GM15510 (cell line): ENCODE data around the gene PYDC2.

Source experiments
- POLR2A ChIP-seq: IDR thresholded peaks from 3 replicates; pipeline ENCODE4 v1.6.1; 2011; ENCODE audit warnings: borderline replicate concordance; ENCODE audit not compliant: insufficient read length; ENCODE audit errors: extremely low read depth

Gene PYDC2

DNA sequence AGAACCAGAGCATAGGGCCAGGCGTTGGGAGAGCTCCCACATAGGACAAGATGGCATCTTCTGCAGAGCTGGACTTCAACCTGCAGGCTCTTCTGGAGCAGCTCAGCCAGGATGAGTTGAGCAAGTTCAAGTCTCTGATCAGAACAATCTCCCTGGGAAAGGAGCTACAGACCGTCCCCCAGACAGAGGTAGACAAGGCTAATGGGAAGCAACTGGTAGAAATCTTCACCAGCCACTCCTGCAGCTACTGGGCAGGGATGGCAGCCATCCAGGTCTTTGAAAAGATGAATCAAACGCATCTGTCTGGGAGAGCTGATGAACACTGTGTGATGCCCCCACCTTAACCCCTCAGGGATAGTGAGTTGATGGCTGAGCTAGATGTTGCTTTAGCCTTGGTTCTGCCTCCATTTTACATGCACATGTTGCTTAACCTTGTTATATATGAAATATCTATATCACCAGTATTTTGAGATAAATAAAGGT lies at the start of gene PYDC2:
TSS of gene PYDC2 (plus strand) at position 51 of the 483 bp plus-strand sequence. CDS start at position 51, 0 bp downstream.
- TF ChIP-seq POLR2A, result no peak

DNA sequence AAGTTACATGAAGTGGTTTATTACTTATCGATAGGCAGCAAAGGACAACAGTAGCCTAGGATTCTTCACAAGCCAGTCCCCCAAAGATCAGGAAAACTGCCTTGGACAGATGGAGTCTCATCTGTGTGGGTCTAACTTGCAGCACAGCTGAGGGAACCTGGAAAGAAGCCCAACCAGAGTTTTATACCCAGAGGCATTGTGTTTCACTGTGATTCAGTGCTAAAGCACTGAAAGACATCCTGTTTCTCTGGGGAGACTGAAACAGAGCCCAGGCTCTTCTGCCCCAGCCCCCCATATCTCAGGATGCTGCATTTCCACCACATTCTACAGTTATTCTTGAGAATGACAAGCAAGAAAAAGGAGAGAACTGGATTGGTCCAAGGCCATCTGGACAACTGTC lies 48.2 kb upstream of the PYDC2 start:
- TF ChIP-seq POLR2A, result no peak

DNA sequence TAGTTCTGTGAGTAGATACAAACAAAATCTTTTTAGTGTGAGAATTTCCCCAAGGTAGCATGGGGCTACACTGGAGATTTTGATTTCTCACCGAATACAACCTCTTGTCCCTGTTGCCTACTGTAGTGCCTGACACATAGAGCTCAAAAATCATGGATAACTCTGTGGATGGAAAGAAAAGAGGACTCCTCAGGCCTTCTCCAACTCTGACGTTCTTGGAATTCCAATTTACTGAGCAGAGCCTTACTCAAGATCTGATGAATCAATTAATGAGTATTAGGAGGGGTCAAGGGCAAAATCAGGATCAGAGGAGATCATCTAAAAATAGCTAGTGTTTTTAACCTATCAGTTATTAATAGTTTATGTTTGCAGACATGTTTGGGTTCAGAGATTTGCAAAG lies 46.7 kb upstream of the PYDC2 start:
- TF ChIP-seq POLR2A, result no peak

DNA sequence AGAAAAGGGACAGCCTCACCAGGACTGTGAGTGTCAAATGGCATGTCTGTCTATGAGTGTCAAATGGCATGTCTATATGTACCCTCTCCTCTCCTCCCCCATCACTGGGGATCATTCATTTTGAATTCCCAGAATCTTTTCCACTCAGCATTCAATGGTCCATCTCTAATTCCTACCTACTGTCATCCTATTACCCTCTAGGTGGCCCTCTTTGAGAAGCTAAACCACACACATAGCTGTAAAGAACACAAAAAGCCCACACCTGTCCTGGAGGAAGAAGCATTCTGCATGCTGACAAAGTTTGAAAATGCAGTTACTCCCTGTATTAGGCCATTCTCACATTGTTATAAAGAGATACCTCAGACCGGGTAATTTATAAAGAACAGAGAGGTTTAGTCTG lies 46.2 kb upstream of the PYDC2 start:
- TF ChIP-seq POLR2A, result no peak

- no peak for TF ChIP-seq POLR2A
Observed at GRCh38 chr3:191415566-191415965, 45.4 kb upstream of the PYDC2 start.

DNA sequence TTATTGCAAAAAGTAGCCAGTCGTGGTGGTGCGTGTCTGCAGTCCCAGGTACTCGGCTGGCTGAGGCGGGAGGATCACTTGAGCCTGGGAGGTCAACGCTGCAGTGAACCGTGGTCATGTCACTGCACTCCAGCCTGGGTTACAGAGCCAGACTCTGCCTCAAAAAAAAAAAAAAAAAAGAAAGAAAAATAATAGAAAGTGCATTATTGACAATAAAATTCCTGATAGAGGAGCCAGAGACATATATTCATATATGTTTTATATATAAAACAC lies 43.6 kb upstream of the PYDC2 start:
- TF ChIP-seq POLR2A, result no peak

- TF ChIP-seq POLR2A, result no peak
Observed at GRCh38 chr3:191420771-191421170, 40.2 kb upstream of the PYDC2 start.

DNA sequence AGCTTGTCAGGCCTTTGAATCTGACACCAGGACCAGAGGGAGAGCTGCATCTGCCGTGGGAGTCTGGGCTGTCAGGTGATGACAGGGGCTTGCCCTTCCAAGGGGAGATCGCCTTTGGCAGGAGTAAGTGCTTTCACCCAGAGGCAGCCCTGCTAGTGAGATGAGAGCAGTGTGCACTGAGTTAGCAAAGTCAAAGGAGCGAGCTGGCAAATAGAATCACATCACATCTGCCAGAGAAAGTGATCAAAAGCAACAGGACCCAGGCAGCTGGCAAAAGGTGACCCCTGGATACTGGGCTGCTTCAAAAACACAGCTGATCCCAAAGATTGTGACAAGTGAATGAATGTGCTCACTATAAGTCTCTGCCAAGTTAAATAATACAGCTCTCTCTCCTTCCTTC lies 36.1 kb upstream of the PYDC2 start:
- TF ChIP-seq POLR2A, result no peak

GRCh38 chr3:191425322-191425734 lies 35.6 kb upstream of the PYDC2 start:
- TF ChIP-seq POLR2A, result no peak

GRCh38 chr3:191426311-191426710 lies 34.7 kb upstream of the PYDC2 start:
- TF ChIP-seq POLR2A, result no peak

- TF ChIP-seq POLR2A, result no peak
Observed at GRCh38 chr3:191428177-191428576, 32.8 kb upstream of the PYDC2 start.

- TF ChIP-seq POLR2A, result no peak
Observed at GRCh38 chr3:191430103-191430502, 30.9 kb upstream of the PYDC2 start.

- TF ChIP-seq POLR2A, result no peak
Observed at GRCh38 chr3:191431160-191431822, 29.7 kb upstream of the PYDC2 start.

DNA sequence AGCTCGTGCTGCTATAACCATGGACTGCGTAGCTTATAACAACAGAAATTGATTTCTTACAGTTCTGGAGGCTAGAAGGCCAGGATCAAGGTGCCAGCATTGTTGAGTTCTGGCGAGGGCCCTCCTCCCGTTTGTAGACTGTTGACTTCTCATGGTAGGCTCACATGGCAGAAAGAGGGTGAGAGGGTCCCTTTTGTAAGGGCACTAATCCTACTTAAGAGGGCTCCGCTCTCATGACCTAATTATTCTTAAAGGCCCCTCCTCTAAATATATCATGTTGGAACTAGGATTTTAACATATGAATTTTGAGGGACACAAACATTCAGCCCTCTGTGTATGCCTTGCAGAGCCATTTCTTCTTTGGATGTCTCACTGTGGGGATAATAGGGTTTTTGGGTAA lies 28.8 kb upstream of the PYDC2 start:
- no peak for TF ChIP-seq POLR2A

GRCh38 chr3:191434024-191434423 lies 26.9 kb upstream of the PYDC2 start:
- no peak for TF ChIP-seq POLR2A

GRCh38 chr3:191435981-191436380 lies 25.0 kb upstream of the PYDC2 start:
- no peak for TF ChIP-seq POLR2A
